HG02852 (cell line): ENCODE measurements around the gene LSM2.
"Not testable (repeated sequence)": the region's sequence is repeated elsewhere in the genome, so short reads cannot be mapped to it uniquely, and the experiment has no call there.

Source experiments
- ATAC-seq: cut with Tn5 transposase; IDR thresholded peaks from one replicate; pipeline ENCODE4 v1.9.1; 2021; ENCODE audit warnings: mild to moderate bottlenecking, moderate library complexity; ENCODE audit not compliant: unreplicated experiment

Gene LSM2

DNA sequence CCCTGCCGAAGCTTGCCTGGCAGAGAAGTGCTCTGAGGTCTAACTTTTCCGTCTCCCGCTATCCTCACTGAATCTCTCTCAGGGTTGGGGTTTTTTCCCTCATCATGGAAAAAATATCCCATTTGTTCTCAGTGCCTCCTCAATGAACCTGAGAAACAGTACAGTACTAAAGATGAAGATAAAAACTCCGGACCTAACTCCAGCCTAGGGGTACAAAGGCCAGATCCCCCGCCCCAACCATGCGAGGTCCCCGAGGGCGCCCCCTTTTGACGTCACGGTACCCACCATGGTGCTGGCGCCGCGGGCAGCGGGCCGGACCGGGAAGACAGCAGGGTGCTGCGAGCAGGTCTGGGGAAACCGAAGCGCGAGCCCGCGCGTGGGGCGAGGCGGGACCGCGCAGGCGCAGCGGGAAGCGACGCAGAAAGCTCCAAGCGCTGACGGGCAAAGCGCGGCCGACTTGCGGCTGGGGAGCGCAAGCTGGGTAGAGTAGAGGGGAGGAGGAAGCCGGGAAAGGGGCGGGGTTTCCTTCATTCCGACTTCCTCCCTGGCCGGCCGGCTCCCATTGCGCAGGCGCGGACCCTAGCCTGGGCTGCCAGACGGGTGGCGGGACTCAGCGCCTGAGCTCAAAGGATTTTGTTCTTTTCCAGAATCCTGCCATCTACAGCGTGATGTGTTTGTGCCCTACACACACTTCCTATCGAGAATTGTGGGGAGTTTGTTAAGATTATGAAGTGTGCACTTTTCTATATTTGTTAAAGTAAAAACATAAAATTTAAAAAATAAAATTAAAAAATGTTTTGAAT is at the start of gene LSM2:
LSM2 (minus strand) TSS at position 497 of the 803 bp plus-strand sequence; CDS start at position 288, 209 bp downstream.
- ATAC-seq, result peak; percentile 85

- ATAC-seq, result not testable (repeated sequence)
Observed at GRCh38 chr6:31851980-31852718, 45.4 kb upstream of the LSM2 start.

DNA sequence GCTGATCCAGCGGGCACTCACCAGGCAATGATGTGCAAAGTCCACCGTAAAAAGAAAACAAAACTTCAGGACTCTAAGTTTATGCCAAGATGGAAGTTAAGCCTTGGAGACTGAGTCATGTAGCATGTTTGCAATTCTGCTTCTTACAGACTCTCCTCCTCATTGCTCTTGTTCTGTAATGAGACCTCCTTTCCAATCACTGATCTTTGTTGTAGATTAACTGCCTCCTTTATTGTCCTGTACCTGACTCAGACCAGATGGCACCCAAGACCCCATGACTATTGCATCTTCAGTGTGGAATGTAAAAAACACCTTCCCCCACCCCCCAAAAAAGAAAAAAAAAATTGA is 44.7 kb upstream of the LSM2 start:
- ATAC-seq, result no peak

DNA sequence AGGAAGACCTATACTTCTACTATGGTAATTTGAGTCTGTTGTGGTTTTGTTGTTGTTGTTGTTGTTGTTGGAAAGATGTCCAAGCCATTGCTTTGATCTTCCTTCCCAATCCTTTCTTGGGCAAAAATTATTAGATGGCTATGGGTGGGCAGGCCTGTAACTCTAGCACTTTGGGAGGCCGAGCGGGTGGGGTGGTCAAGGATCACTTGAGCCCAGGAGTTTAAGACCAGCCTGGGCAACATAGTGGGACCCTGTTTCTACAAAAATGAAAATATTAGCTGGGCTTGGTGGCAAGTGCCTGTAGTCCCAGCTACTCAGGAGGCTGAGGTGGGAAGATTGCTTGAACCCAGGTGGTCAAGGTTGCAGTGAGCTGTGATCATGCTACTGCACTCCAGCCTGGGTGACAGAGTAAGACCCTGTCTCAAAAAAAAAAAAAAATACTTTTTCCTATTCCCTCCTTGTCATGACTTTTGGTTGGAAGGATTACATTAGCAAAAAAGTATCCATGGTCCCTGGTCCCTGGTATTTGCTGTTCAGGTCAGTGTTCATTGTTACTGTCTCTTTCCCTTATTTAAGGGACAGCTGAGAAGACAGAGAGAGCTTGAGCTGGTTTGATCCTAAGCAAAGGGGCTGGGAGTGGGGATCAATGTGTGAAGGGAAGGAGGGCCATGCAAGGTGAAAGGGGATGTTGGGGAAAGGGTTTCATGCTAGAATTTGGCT is 44.2 kb upstream of the LSM2 start:
- no peak for ATAC-seq

DNA sequence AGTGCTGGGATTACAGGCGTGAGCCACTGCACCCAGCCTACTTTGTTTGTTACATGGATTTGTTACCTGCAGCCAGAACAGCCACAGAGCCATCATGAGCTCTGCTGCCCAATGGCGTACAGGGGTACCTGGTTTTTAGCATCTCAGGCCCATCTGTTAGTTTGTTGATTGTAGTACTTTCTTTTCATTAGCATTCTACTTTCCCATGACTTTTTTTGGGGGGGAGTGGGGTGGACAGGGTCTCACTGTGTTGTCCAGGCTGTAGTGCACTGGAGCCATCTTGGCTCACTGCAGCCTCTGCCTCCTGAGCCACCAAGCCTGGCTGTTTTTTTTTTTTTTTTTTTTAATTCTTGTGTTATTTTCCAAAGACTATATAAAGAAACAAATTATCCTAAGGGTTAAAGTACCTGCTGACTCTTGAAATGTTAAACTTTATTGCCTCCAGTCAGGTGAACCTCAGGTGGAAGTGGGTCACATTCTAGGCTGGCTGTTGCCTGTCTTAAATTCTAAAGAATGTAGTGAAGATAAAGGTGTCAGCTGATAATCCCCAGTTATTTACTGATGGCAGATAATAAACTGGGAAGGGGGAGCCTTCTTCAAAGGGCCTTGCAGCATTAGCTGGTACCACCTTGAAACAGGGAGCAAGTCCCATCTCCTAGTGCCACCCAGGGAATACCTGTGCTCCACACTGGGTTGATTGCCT is 40.7 kb upstream of the LSM2 start:
- ATAC-seq, result no peak

GRCh38 chr6:31844507-31844906 is 37.7 kb upstream of the LSM2 start:
- ATAC-seq, result no peak

- no peak for ATAC-seq
Observed at GRCh38 chr6:31842053-31842452, 35.3 kb upstream of the LSM2 start.

GRCh38 chr6:31839779-31840126 is 33.0 kb upstream of the LSM2 start:
- ATAC-seq, result not testable (repeated sequence)

GRCh38 chr6:31838968-31839367 is 32.2 kb upstream of the LSM2 start:
- no peak for ATAC-seq

DNA sequence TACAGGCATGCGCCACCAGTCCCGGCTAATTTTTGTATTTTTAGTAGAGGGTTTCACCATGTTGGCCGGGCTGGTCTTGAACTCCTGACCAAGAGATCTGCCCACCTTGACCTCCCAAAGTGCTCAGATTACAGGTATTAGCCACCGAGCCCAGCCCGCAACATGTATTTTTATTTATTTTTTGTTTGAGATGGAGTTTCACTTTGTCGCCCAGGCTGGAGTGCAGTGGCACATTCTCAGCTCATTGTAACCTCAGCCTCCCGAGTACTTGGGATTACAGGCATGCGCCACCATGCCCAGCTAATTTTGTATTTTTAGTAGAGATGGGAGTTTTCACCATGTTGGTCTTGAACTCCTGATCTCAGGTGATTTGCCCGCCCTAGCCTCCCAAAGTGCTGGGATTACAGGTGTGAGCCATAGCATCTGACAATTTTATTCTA is 31.4 kb upstream of the LSM2 start:
- ATAC-seq, result not testable (repeated sequence)

- ATAC-seq, result no peak
Observed at GRCh38 chr6:31837369-31838113, 30.8 kb upstream of the LSM2 start.

DNA sequence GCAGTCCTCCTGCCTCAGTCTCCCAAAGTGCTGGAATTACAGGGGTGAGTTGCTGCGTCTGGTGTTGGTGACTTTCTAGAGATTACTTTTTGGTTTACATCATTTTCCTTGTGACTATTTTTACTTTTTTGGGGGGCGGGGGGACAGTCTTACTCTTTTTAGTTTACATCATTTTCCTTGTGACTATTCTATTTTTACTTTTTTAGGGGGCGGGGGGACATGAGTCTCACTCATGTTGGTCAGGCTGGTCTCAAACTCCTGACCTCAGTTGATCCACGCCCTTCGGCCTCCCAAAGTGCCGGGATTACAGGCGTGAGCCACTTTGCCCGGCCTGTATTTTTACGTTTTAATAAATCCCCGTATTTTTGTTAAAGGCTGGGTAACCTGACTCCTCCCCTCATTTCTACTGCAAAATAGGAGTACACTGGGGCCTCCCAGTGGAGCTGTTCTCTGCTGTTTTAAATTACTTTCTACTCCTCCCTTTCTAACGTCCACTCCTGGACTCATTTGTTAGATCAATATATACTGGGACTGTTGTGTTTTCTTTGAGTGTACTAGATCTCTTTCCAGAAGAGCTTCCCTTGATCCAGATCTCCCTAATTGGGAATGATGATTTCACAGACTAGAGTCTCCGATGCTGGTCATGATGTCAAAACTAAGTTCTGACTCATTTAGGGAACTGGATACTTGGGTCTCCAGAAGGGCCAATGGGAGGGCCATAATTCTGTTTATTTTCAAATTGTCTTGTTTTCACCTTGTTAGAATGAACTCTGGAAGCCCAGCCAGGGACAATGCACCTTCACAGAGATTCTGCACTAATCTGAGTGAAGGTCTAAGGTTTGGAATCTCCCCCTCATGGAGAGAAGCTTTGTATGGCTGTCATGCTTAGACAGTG is 30.0 kb upstream of the LSM2 start:
- no peak for ATAC-seq

DNA sequence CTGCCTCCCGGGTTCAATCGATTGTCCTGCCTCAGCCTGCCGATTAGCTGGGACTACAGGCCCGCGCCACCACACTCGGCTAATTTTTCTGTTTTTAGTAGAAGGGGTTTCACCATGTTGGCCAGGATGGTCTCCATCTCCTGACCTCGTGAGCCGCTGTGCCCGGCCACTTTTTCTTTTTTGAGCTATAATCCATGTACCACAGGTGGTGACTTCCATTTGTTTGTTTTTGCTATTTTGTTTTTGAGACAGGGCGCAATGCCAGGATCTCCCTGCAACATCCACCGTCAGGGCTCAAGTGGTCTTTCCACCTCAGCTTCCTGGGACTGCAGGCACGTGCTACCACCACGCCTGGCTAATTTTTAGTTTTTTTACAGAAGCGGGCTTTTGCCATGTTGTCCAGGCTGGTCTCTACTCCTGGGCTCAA is 29.3 kb upstream of the LSM2 start:
- no peak for ATAC-seq

GRCh38 chr6:31834367-31835250 is 27.8 kb upstream of the LSM2 start:
- ATAC-seq, result no peak

- no peak for ATAC-seq
Observed at GRCh38 chr6:31831350-31832215, 24.8 kb upstream of the LSM2 start.

DNA sequence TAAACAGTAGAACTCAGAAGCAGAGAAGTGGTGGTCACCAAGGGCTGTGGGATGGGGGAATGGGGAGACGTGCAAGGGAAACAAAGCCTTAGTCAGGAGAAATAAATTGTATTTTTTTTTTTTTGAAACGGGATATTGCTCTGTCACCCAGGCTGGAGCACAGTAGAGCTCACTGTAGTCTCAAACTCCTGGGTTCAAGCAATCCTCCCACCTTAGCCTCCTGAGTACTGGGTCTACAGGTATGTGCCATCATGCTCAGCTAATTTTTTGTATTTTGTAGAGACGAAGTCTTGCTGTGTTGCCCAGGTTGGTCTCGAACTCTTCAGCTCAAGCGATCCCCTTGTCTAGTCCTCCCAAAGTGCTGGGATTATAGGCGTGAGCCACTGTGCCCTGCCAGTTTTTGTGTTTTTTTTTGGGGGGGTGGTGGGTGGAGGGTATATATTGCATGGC is 24.1 kb upstream of the LSM2 start:
- ATAC-seq, result no peak

DNA sequence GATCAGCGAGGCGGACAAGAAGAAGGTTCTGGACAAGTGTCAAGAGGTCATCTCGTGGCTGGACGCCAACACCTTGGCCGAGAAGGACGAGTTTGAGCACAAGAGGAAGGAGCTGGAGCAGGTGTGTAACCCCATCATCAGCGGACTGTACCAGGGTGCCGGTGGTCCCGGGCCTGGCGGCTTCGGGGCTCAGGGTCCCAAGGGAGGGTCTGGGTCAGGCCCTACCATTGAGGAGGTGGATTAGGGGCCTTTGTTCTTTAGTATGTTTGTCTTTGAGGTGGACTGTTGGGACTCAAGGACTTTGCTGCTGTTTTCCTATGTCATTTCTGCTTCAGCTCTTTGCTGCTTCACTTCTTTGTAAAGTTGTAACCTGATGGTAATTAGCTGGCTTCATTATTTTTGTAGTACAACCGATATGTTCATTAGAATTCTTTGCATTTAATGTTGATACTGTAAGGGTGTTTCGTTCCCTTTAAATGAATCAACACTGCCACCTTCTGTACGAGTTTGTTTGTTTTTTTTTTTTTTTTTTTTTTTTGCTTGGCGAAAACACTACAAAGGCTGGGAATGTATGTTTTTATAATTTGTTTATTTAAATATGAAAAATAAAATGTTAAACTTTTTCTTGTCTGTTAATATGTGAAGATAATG is 23.0 kb upstream of the LSM2 start:
- ATAC-seq, result no peak
